H1 (cell line): ENCODE data around the gene LRRC4. TPM values are rescaled to one million over a fixed set of nuclear protein-coding genes. Genes with fewer than 3 reads are reported as not detected.

ENCODE experiments used
- RXRA ChIP-seq: IDR thresholded peaks from 2 replicates; pipeline ENCODE4 v1.6.1; 2011; ENCODE audit warnings: low read depth, mild to moderate bottlenecking, low read length, moderate library complexity; ENCODE audit not compliant: insufficient read depth
- polyA plus RNA-seq, 7 experiments: library from polyadenylated mRNA; depleted of rRNA in 3 of 7; stranded (reverse) in 5 of 7; unstranded in 2 of 7; fragments of >200 nt in 5 of 7; fragments of 200-250 nt in 2 of 7; gene quantifications; 1 replicate in 5 of 7; 2 replicates in 1 of 7; 4 replicates in 1 of 7; pipeline versions ENCODE4 v1.2.1 to v1.2.3, GENCODE V29; 2011 to 2013; ENCODE audit warnings: missing spikeins in 2 of 7, mixed read lengths in 2 of 7
- total RNA-seq: library from RNA; stranded (reverse); fragmentation: NEBNext Ultra II Directional; extraction: Animal tissue kit (Norgen Biotek cat#: 25700); gene quantifications from 2 replicates; pipeline ENCODE4 v1.2.1, GENCODE V29; 2021

The LRRC4 gene
- total and polyA plus RNA-seq, 2 of the 8 experiments (the other 6 are each of a cell fraction or from before 2014, with no cell fraction given), result 13.4 to 16.4 TPM

DNA sequence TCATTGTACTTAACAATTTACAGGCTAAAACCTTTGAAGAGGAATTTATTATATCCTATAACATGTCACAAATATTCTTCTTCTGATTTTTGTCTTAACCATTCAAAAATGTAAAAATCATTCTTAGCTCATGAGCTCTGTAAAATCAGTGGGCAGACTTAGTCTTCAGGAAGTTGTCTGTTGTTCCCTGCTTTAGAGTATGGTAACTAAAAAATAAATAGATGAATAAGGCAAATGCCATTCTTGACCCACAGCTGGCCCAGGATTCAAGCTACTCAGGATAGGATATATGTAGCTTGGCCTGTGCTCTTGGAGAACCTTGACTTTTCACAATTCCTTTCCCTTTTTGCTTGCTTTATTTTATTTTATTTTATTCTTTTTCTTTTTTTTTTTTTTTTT lies 51.5 kb downstream of the LRRC4 start (continued):
- no peak for TF ChIP-seq RXRA
- TF ChIP-seq, all 59 proteins: peak for 0
